GM18951 (cell line): Measurements from ENCODE around the gene RPTOR.

Experiments
- POLR2A ChIP-seq: IDR thresholded peaks from 4 replicates; pipeline ENCODE4 v1.6.1; 2011; ENCODE audit warnings: mild to moderate bottlenecking; ENCODE audit not compliant: insufficient read length, insufficient read depth; ENCODE audit errors: extremely low read depth
- in situ Hi-C: fragments of 300-500 bp; cut with MboI; formaldehyde crosslinking; loops from one replicate; pipeline ENCODE4 v1.12.0; 2022; ENCODE audit warnings: low sequenced_read_pairs, mixed read lengths, inconsistent platforms; ENCODE audit not compliant: unreplicated experiment

RPTOR gene

GRCh38 chr17:80675438-80676095 lies 130.9 kb downstream of the RPTOR start:
- in situ Hi-C loops, result no loop called here
- TF ChIP-seq POLR2A, result no peak

- in situ Hi-C loops, result no loop called here
- TF ChIP-seq POLR2A, result no peak
These were observed 131.4 kb downstream of the RPTOR start for GRCh38 chr17:80676096-80676466.

GRCh38 chr17:80676564-80676963 lies 131.9 kb downstream of the RPTOR start:
- in situ Hi-C loops, result no loop called here
- TF ChIP-seq POLR2A, result no peak

- in situ Hi-C loops, result no loop called here
- TF ChIP-seq POLR2A, result no peak
These were observed 132.6 kb downstream of the RPTOR start for GRCh38 chr17:80677214-80677756.

GRCh38 chr17:80679816-80680215 lies 135.2 kb downstream of the RPTOR start:
- in situ Hi-C loops, result no loop called here
- no peak for TF ChIP-seq POLR2A

GRCh38 chr17:80681215-80681614 lies 136.6 kb downstream of the RPTOR start:
- no peak for TF ChIP-seq POLR2A
- in situ Hi-C loops, result no loop called here

- TF ChIP-seq POLR2A, result no peak
These were observed 137.7 kb downstream of the RPTOR start for GRCh38 chr17:80682372-80682771.

GRCh38 chr17:80683625-80684104 lies 139.0 kb downstream of the RPTOR start:
- in situ Hi-C loops, result no loop called here
- TF ChIP-seq POLR2A, result no peak

More at GRCh38 chr17:80682372-80682771, 137.7 kb downstream of the RPTOR start:
- in situ Hi-C loops, result no loop called here

GRCh38 chr17:80687839-80688238 lies 143.2 kb downstream of the RPTOR start:
- in situ Hi-C loops, result no loop called here
- no peak for TF ChIP-seq POLR2A

GRCh38 chr17:80689129-80689619 lies 144.5 kb downstream of the RPTOR start:
- TF ChIP-seq POLR2A, result no peak
- in situ Hi-C loops, result no loop called here

- no peak for TF ChIP-seq POLR2A
- in situ Hi-C loops, result no loop called here
These were observed 147.1 kb downstream of the RPTOR start for GRCh38 chr17:80691784-80692183.

GRCh38 chr17:80692931-80693467 lies 148.4 kb downstream of the RPTOR start:
- in situ Hi-C loops, result no loop called here
- TF ChIP-seq POLR2A, result no peak

- no peak for TF ChIP-seq POLR2A
- in situ Hi-C loops, result no loop called here
These were observed 148.9 kb downstream of the RPTOR start for GRCh38 chr17:80693511-80693910.
